H1 (cell line): Measurements from ENCODE around the gene PLD5. TPM values are rescaled to one million over a fixed set of nuclear protein-coding genes. Genes with fewer than 3 reads are reported as not detected.

Experiments
- CTCF ChIA-PET: fragments of 300-600 bp; sonication (Branson Sonifier 250); formaldehyde crosslinking; loops from one replicate; lab custom pipeline; 2021; ENCODE audit not compliant: partially characterized antibody; lab: Charles Lee
- POLR2A ChIA-PET: fragments of 300-600 bp; sonication (Branson Sonifier 250); formaldehyde crosslinking; loops from one replicate; lab custom pipeline; 2021; ENCODE audit warnings: inconsistent platforms; ENCODE audit not compliant: partially characterized antibody; lab: Charles Lee
- DNase-seq, 2 experiments: peaks; one replicate each; pipeline versions ENCODE4 v3.0.0 to v3.0.0-alpha.2; 2010 to 2022; ENCODE audit warnings: low spot score in 2 of 2, low read depth in 1 of 2, mixed read lengths in 1 of 2
- FAIRE-seq: peaks from 2 replicates; lab custom pipeline; 2011; peaks lifted over from hg19 to GRCh38; lab: Jason Lieb, UNC
- H2AFZ ChIP-seq: 2 replicates; pipeline ENCODE4 v1.8.1; 2012; ENCODE audit warnings: low read length, inconsistent platforms
- H2AK5ac ChIP-seq: 2 replicates; pipeline ENCODE4 v1.6.1; 2013; ENCODE audit warnings: low read depth, low read length
- H2BK120ac ChIP-seq: replicated peaks from 2 replicates; pipeline ENCODE3; 2013; ENCODE audit warnings: low read depth, low read length, inconsistent platforms
- H2BK12ac ChIP-seq: 2 replicates; pipeline ENCODE4 v1.6.1; 2013; ENCODE audit warnings: low read depth, low read length
- H2BK15ac ChIP-seq: 2 replicates; pipeline ENCODE4 v1.6.1; 2013; ENCODE audit warnings: low read length
- H2BK20ac ChIP-seq: 2 replicates; pipeline ENCODE4 v1.6.1; 2013; ENCODE audit warnings: low read length
- H2BK5ac ChIP-seq: 2 replicates; pipeline ENCODE4 v1.6.1; 2013; ENCODE audit warnings: low read depth, low read length
- H3K14ac ChIP-seq: 2 replicates; pipeline ENCODE4 v1.6.1; 2013; ENCODE audit warnings: inconsistent platforms; ENCODE audit not compliant: insufficient read length
- H3K18ac ChIP-seq: 2 replicates; pipeline ENCODE4 v1.6.1; 2013; ENCODE audit warnings: low read length; ENCODE audit errors: extremely low read depth
- H3K23ac ChIP-seq: 2 replicates; pipeline ENCODE4 v1.6.1; 2013; ENCODE audit warnings: inconsistent platforms; ENCODE audit not compliant: insufficient read length
- H3K23me2 ChIP-seq: 2 replicates; pipeline ENCODE4 v1.6.1; 2013; ENCODE audit warnings: low read depth, low read length
- H3K27ac ChIP-seq: 2 replicates; pipeline ENCODE4 v1.6.1; 2011; ENCODE audit warnings: low read depth, low read length, inconsistent platforms
- H3K27me3 ChIP-seq, 4 experiments: replicated peaks in 1 of 4; 1 replicate in 1 of 4; 2 replicates in 3 of 4; pipeline versions ENCODE4 v1.6.1 to v1.8.1; 2011 to 2013; ENCODE audit warnings: low read length in 3 of 4, mild to moderate bottlenecking in 3 of 4, inconsistent platforms in 2 of 4, mixed read lengths in 2 of 4, moderate library complexity in 1 of 4; ENCODE audit not compliant: control insufficient read depth in 3 of 4, insufficient read depth in 3 of 4; ENCODE audit errors: extremely low read depth in 1 of 4
- H3K36me3 ChIP-seq, 4 experiments: 2 replicates each; pipeline versions ENCODE4 v1.6.1 to v1.8.1; 2011 to 2013; ENCODE audit warnings: mild to moderate bottlenecking in 4 of 4, low read length in 3 of 4, moderate library complexity in 2 of 4, control low read depth in 1 of 4, inconsistent platforms in 1 of 4; ENCODE audit not compliant: insufficient read depth in 4 of 4, control insufficient read depth in 2 of 4
- H3K4ac ChIP-seq: replicated peaks from 2 replicates; pipeline ENCODE3; 2013; ENCODE audit warnings: low read length, low read depth, mixed read lengths, inconsistent platforms; ENCODE audit not compliant: insufficient read length
- H3K4me1 ChIP-seq, 4 experiments: replicated peaks in 1 of 4; 1 replicate in 1 of 4; 2 replicates in 3 of 4; pipeline versions ENCODE4 v1.6.1 to v1.8.1; 2011 to 2013; ENCODE audit warnings: low read length in 3 of 4, inconsistent platforms in 2 of 4, mixed read lengths in 1 of 4; ENCODE audit not compliant: insufficient read depth in 4 of 4, control insufficient read depth in 3 of 4
- H3K4me2 ChIP-seq, 2 experiments: 2 replicates each; pipeline versions ENCODE4 v1.6.1 to v1.8.1; 2011 to 2013; ENCODE audit warnings: low read depth in 2 of 2, low read length in 2 of 2, control low read depth in 1 of 2, inconsistent platforms in 1 of 2, mild to moderate bottlenecking in 1 of 2; ENCODE audit not compliant: insufficient read depth in 1 of 2
- H3K4me3 ChIP-seq, 4 experiments: fragments of 200-600, 300-600 bp in 1 of 4; sonication (generic), shearing (Covaris generic), sonication (Bioruptor Twin) in 1 of 4; 2 replicates each; pipeline versions ENCODE4 v1.5.1 to v1.8.1; 2011 to 2016; ENCODE audit warnings: low read length in 4 of 4, low read depth in 3 of 4, control low read depth in 2 of 4, inconsistent platforms in 2 of 4, mild to moderate bottlenecking in 2 of 4, mixed read lengths in 1 of 4, moderate library complexity in 1 of 4; ENCODE audit not compliant: insufficient read depth in 2 of 4; ENCODE audit errors: extremely low read depth in 1 of 4
- H3K56ac ChIP-seq: replicated peaks from 2 replicates; pipeline ENCODE3; 2013; ENCODE audit warnings: low read depth, mild to moderate bottlenecking, mixed read lengths, low read length, inconsistent platforms; ENCODE audit not compliant: insufficient read length
- H3K79me1 ChIP-seq: 2 replicates; pipeline ENCODE4 v1.6.1; 2013; ENCODE audit warnings: low read depth, low read length, control low read depth
- H3K79me2 ChIP-seq, 2 experiments: 2 replicates each; pipeline versions ENCODE4 v1.6.1 to v1.8.1; 2012 to 2013; ENCODE audit warnings: low read length in 2 of 2, mild to moderate bottlenecking in 2 of 2, inconsistent platforms in 1 of 2; ENCODE audit not compliant: insufficient read depth in 2 of 2, control insufficient read depth in 1 of 2
- H3K9ac ChIP-seq, 4 experiments: replicated peaks in 1 of 4; 1 replicate in 1 of 4; 2 replicates in 3 of 4; pipeline versions ENCODE4 v1.6.1 to v1.8.1; 2011 to 2013; ENCODE audit warnings: low read depth in 3 of 4, low read length in 3 of 4, control low read depth in 2 of 4, mild to moderate bottlenecking in 2 of 4, moderate library complexity in 2 of 4, inconsistent platforms in 1 of 4; ENCODE audit errors: extremely low read depth in 1 of 4
- H3K9me3 ChIP-seq, 2 experiments: 2 replicates each; pipeline versions ENCODE4 v1.6.1 to v1.8.1; 2012 to 2013; ENCODE audit warnings: mild to moderate bottlenecking in 2 of 2, moderate library complexity in 2 of 2, control low read depth in 1 of 2, inconsistent platforms in 1 of 2, low read depth in 1 of 2, low read length in 1 of 2, mixed read lengths in 1 of 2; ENCODE audit not compliant: insufficient read depth in 2 of 2
- H4K20me1 ChIP-seq, 2 experiments: replicated peaks in 1 of 2; 2 replicates each; pipeline versions ENCODE3 to v1.8.1; 2011 to 2013; ENCODE audit warnings: inconsistent platforms in 2 of 2, low read length in 2 of 2, mild to moderate bottlenecking in 1 of 2; ENCODE audit not compliant: insufficient read depth in 2 of 2, control insufficient read depth in 1 of 2
- H4K5ac ChIP-seq: 2 replicates; pipeline ENCODE4 v1.6.1; 2013; ENCODE audit warnings: low read length, low read depth, mixed read lengths, inconsistent platforms; ENCODE audit not compliant: insufficient read length
- H4K8ac ChIP-seq: 2 replicates; pipeline ENCODE4 v1.8.0; 2013; ENCODE audit warnings: mild to moderate bottlenecking, moderate library complexity, low read length, inconsistent platforms; ENCODE audit not compliant: insufficient read depth; ENCODE audit errors: extremely low read depth
- H4K91ac ChIP-seq: replicated peaks from 2 replicates; pipeline ENCODE3; 2013; ENCODE audit warnings: low read length, mixed read lengths, inconsistent platforms; ENCODE audit not compliant: insufficient read length
- CBX5 ChIP-seq: fragments of 300-800, 300-1000 bp; sonication (generic); IDR thresholded peaks from 2 replicates; pipeline ENCODE4 v1.7.1; 2016; ENCODE audit warnings: antibody characterized with exemption, low read length, low read depth
- CEBPB ChIP-seq: IDR thresholded peaks from 2 replicates; pipeline ENCODE4 v1.6.1; 2012; ENCODE audit warnings: low read depth, low read length
- CHD1 ChIP-seq: IDR thresholded peaks from 2 replicates; pipeline ENCODE4 v1.6.1; 2012; ENCODE audit warnings: low read depth, low read length, improper control_type of control experiment
- KDM4A ChIP-seq: IDR thresholded peaks from one replicate; pipeline ENCODE4 v1.7.1; 2012; ENCODE audit warnings: low read depth, mild to moderate bottlenecking, moderate library complexity, low read length, inconsistent platforms; ENCODE audit not compliant: severe bottlenecking
- KDM5A ChIP-seq: fragments of 200-600 bp; IDR thresholded peaks from 2 replicates; pipeline ENCODE4 v1.7.1; 2012; ENCODE audit warnings: mild to moderate bottlenecking, low read length, inconsistent platforms, mixed read lengths
- NANOG ChIP-seq: IDR thresholded peaks from 2 replicates; pipeline ENCODE4 v1.6.1; 2011; ENCODE audit warnings: low read length, low read depth, mild to moderate bottlenecking, inconsistent platforms; ENCODE audit not compliant: insufficient read depth, poor library complexity, severe bottlenecking
- NRF1 ChIP-seq: IDR thresholded peaks from 2 replicates; pipeline ENCODE4 v1.6.1; 2011; ENCODE audit warnings: mild to moderate bottlenecking, low read depth, low read length, improper control_type of control experiment
- PHF8 ChIP-seq: fragments of 200-600 bp; sonication (generic); conservative IDR thresholded peaks from 2 replicates; pipeline ENCODE4 v1.7.1; 2012; ENCODE audit warnings: low read depth, mild to moderate bottlenecking, inconsistent platforms, low read length, moderate library complexity
- POLR2A ChIP-seq, 2 experiments: IDR thresholded peaks; 1 replicate in 1 of 2; 2 replicates in 1 of 2; pipeline ENCODE4 v1.6.1; 2011; ENCODE audit warnings: low read depth in 2 of 2, low read length in 2 of 2, mild to moderate bottlenecking in 2 of 2; ENCODE audit errors: control extremely low read depth in 1 of 2
- RBBP5 ChIP-seq: IDR thresholded peaks from 2 replicates; pipeline ENCODE4 v1.7.1; 2012; ENCODE audit warnings: low read depth, mild to moderate bottlenecking, inconsistent platforms, low read length, moderate library complexity, borderline replicate concordance
- SAP30 ChIP-seq: fragments of 300-600 bp; sonication (generic); IDR thresholded peaks from 2 replicates; pipeline ENCODE4 v1.7.1; 2012; ENCODE audit warnings: low read length, moderate library complexity, mild to moderate bottlenecking, inconsistent platforms; ENCODE audit not compliant: insufficient read depth, insufficient replicate concordance
- SP2 ChIP-seq: IDR thresholded peaks from 2 replicates; pipeline ENCODE4 v1.6.1; 2012; ENCODE audit warnings: mild to moderate bottlenecking, low read length, inconsistent platforms
- ZNF274 ChIP-seq: IDR thresholded peaks from 2 replicates; pipeline ENCODE4 v1.7.0; 2012; ENCODE audit warnings: low read length, borderline replicate concordance; ENCODE audit errors: extremely low read depth
- WGBS, 2 experiments: shearing (Covaris generic) in 1 of 2; methylation state at CpG; one replicate each; pipeline versions ENCODE4 v1.1.6 to v1.1.7; 2013 to 2015; ENCODE audit warnings: low lambda C conversion rate in 2 of 2, mixed read lengths in 2 of 2, inconsistent platforms in 1 of 2, low coverage in 1 of 2, missing lambda C conversion rate in 1 of 2; ENCODE audit not compliant: insufficient replicate concordance in 2 of 2, insufficient coverage in 1 of 2, insufficient read length in 1 of 2; ENCODE audit errors: extremely low coverage in 1 of 2, missing lambda C conversion rate in 1 of 2; 5-methylcytosine and 5-hydroxymethylcytosine counted together
- polyA plus RNA-seq, 7 experiments: library from polyadenylated mRNA; depleted of rRNA in 3 of 7; stranded (reverse) in 5 of 7; unstranded in 2 of 7; fragments of >200 nt in 5 of 7; fragments of 200-250 nt in 2 of 7; gene quantifications; 1 replicate in 5 of 7; 2 replicates in 1 of 7; 4 replicates in 1 of 7; pipeline versions ENCODE4 v1.2.1 to v1.2.3, GENCODE V29; 2011 to 2013; ENCODE audit warnings: missing spikeins in 2 of 7, mixed read lengths in 2 of 7
- total RNA-seq: library from RNA; stranded (reverse); fragmentation: NEBNext Ultra II Directional; extraction: Animal tissue kit (Norgen Biotek cat#: 25700); gene quantifications from 2 replicates; pipeline ENCODE4 v1.2.1, GENCODE V29; 2021
- TF ChIP-seq, protein P1 (sequence below): IDR thresholded peaks from 2 replicates; pipeline ENCODE4 v1.6.1; 2012; ENCODE audit warnings: inconsistent platforms

Gene PLD5
- total and polyA plus RNA-seq, 2 of the 8 experiments (the other 6 are each of a cell fraction or from before 2014, with no cell fraction given), result 0.86 to 8.5 TPM

DNA sequence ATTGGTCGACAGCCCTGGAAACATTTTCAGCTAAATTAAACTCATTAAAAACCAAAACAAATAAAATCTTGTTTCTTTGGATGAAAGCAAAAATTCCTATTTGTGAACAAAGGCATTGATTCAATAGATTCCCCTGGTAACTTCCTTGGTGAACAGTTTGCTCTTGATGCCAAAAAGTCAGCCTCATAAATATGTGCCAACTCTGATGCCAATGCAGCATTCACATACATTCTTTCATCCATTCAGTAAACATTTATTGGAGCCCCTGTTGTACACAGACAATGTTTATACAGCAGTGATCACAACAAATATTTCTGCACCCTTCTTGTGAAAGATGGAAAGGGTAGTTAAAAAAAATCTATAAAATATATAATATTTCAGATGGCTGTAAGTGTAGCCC is 107.8 kb downstream of the PLD5 start:
- Histone ChIP-seq H4K5ac (no peak overlapping the region), H3K36me3 (no peaks in the 10 kb centered on the region), H3K4me2 (no peak overlapping the region), H3K23ac (no peak overlapping the region), H3K4me1 (peaks cover 0 to 6% (median 0%) of the 10 kb centered on the region in 4 experiments; a peak in 3 of 7 replicates), H4K91ac (no peak overlapping the region), H3K14ac (no peak overlapping the region), H3K79me2 (no peaks in the 10 kb centered on the region), H2BK120ac (no peak overlapping the region), H3K23me2 (no peaks in the 10 kb centered on the region), H2BK12ac (no peak overlapping the region), H3K18ac (no peak overlapping the region), H2AFZ (no peak overlapping the region), H2BK15ac (no peak overlapping the region), H3K79me1 (no peaks in the 10 kb centered on the region), H3K56ac (no peak overlapping the region), H3K27me3 (no peaks in the 10 kb centered on the region), H4K8ac (no peak overlapping the region), H3K4me3 (no peak overlapping the region), H2BK20ac (no peak overlapping the region), H3K27ac (no peak overlapping the region), H3K9ac (no peak overlapping the region), H2AK5ac (no peak overlapping the region), H3K4ac (no peak overlapping the region), H4K20me1 (no peaks in the 10 kb centered on the region), H2BK5ac (no peak overlapping the region), H3K9me3 (0 out of 4 replicates have a peak, but pooled peaks cover 0 to 3% of the 10 kb centered on the region in 2 experiments)
- ChIA-PET POLR2A (no interaction called here), CTCF (interaction anchor here (0.7 kb wide), 1 partner anchor 17 kb away, joined by 4 read pairs; no protein-coding TSS in a partner anchor)
- DNase-seq (no peak), FAIRE-seq (no peak)
- WGBS, 2 experiments, result 86% methylated on average over 1 of the region's 1 CpG; no CpG with 5 or more reads in 1 of the 2 experiments
- no peak for TF ChIP-seq POLR2A (IDR thresholded peaks at IDR 0.05; ENCODE audit: control extremely low read depth in 1 of 2, low read depth in 2 of 2, low read length in 2 of 2)
- no peak for TF ChIP-seq PHF8
- TF ChIP-seq NANOG, result no peak
- TF ChIP-seq, protein P1, sequence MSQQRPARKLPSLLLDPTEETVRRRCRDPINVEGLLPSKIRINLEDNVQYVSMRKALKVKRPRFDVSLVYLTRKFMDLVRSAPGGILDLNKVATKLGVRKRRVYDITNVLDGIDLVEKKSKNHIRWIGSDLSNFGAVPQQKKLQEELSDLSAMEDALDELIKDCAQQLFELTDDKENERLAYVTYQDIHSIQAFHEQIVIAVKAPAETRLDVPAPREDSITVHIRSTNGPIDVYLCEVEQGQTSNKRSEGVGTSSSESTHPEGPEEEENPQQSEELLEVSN, result no peak
- TF ChIP-seq SAP30, result no peak
- no peak for TF ChIP-seq KDM4A
- no peak for TF ChIP-seq CBX5
- TF ChIP-seq KDM5A, result no peak
- no peak for TF ChIP-seq ZNF274
- no peak for TF ChIP-seq SP2
- TF ChIP-seq NRF1, result no peak
- TF ChIP-seq RBBP5, result no peak
- TF ChIP-seq CEBPB, result no peak
- TF ChIP-seq CHD1, result no peak
